Heart right ventricle (tissue), 16 donors: Measurements from ENCODE around the gene TYW3. TPM values are rescaled to one million over a fixed set of nuclear protein-coding genes. Genes with fewer than 3 reads are reported as not detected.

ENCODE experiments used
- ATAC-seq, 8 donors: fragments of 200-7000 bp; cut with Tn5 transposase; one replicate each; pipeline ENCODE4 v1.9.1; 2020; ENCODE audit warnings: mild to moderate bottlenecking in 8 of 8, moderate library complexity in 8 of 8, moderate number of reproducible peaks in 1 of 8
- DNase-seq, 2 donors: peaks; one replicate each; pipeline ENCODE4 v3.0.0-alpha.2; 2020
- H3K27ac ChIP-seq, 10 donors: fragments of 200-600 bp; sonication (generic) in 2 of 10; one replicate each; pipeline versions ENCODE4 v1.5.0 to v1.8.0; 2020 to 2022; ENCODE audit warnings: mild to moderate bottlenecking in 3 of 10
- H3K27me3 ChIP-seq, 7 donors: fragments of 200-600 bp; one replicate each; pipeline ENCODE4 v1.8.0; 2021 to 2022; ENCODE audit warnings: mild to moderate bottlenecking in 2 of 7
- H3K36me3 ChIP-seq, 9 donors: fragments of 200-600 bp; sonication (generic) in 1 of 9; one replicate each; pipeline versions ENCODE4 v1.5.0 to v1.8.0; 2020 to 2022; ENCODE audit warnings: mild to moderate bottlenecking in 2 of 9
- H3K4me1 ChIP-seq, 9 donors: fragments of 200-600 bp; sonication (generic) in 1 of 9; one replicate each; pipeline versions ENCODE4 v1.5.0 to v1.8.0; 2020 to 2022; ENCODE audit warnings: mild to moderate bottlenecking in 4 of 9
- H3K4me3 ChIP-seq, 10 donors: fragments of 200-600 bp; sonication (generic) in 2 of 10; one replicate each; pipeline versions ENCODE4 v1.5.0 to v1.8.0; 2020 to 2022; ENCODE audit warnings: mild to moderate bottlenecking in 7 of 10, moderate library complexity in 2 of 10
- H3K9me3 ChIP-seq, 11 donors: fragments of 200-600 bp in 10 of 11; sonication (generic) in 2 of 11; one replicate each; pipeline versions ENCODE4 v1.5.0 to v1.8.0; 2013 to 2022; ENCODE audit warnings: mild to moderate bottlenecking in 2 of 11, control low read depth in 1 of 11, moderate library complexity in 1 of 11
- WGBS, 2 donors: extraction: QIAGEN DNeasy Blood & Tissue Kit; methylation state at CpG; one replicate each; pipeline ENCODE4 v1.1.7; 2013; ENCODE audit warnings: inconsistent platforms in 1 of 2; 5-methylcytosine and 5-hydroxymethylcytosine counted together
- intact Hi-C, 10 donors: fragments of 100-400 bp; cut with DNase I; formaldehyde crosslinking; loops; one replicate each; pipeline versions ENCODE4 v1.11.1 to v1.14.2; 2022
- polyA plus RNA-seq, 2 donors: library from polyadenylated mRNA; stranded (reverse); fragments of 200-250 nt; gene quantifications; one replicate each; pipeline ENCODE4 v1.2.3, GENCODE V29; 2013
- total RNA-seq, 10 donors: library from RNA; stranded (reverse); fragmentation: NEBNext Ultra II Directional in 3 of 10; extraction: Animal tissue kit (Norgen Biotek cat#: 25700) in 3 of 10; gene quantifications; one replicate each; pipeline versions ENCODE4 v1.2.1 to v1.2.4, GENCODE V29; 2021 to 2023
- TF ChIP-seq, protein P1 (sequence below), 9 donors: fragments of 200-600 bp; sonication (generic) in 2 of 9; IDR thresholded peaks; one replicate each; pipeline versions ENCODE4 v1.5.0 to v1.8.0; 2021 to 2022; ENCODE audit warnings: antibody characterized with exemption in 9 of 9, mild to moderate bottlenecking in 5 of 9, moderate library complexity in 1 of 9
- donor health status: Arrhythmogenic right ventricular cardiomyopathy.
- donor health status: ischemic (EF 13 %, LVEDD 7.1; RV severe dilation, severe dysfunction).
- donor health status: healthy with polysubstance abuse.
- donor health status: DM: no; HTN: yes; CAD: no.
- donor health status: DM: no; HTN: no; CAD: no.
- donor health status: ischemic (EF 25% LVEDD 6.9; RV normal size, moderate dysfunction).
- donor health status: ischemic (EF 25% LVEDD 5.7; RV mildly dilated, moderate dysfunction).
- donor health status: healthy.
- donor health status: DM: yes; HTN: yes; CAD: no.
- donor health status: Ischemic cardiomyopathy.
- donor health status: ischemic (EF 35%, LVEDD 5.7; RV mildly dilated, moderate dysfunction).
- donor health status: nonischemic (EF 11% LVEDD 7.7; RV severe dilation, severe dysfunction).
- donor health status: DM: yes; HTN: yes; CAD: no.
- donor health status: PGD.
- donor health status: ischemic (EF 29% LVEDD 5.4; RV normal size, mild dysfunction).
- donor health status: nonischemic (EF 23%, LVEDD 6.1; RV moderate dilation, normal function).

TYW3 gene
- total and polyA plus RNA-seq, 12 donors: 9.9 to 32.2 (median 20.3) TPM

DNA sequence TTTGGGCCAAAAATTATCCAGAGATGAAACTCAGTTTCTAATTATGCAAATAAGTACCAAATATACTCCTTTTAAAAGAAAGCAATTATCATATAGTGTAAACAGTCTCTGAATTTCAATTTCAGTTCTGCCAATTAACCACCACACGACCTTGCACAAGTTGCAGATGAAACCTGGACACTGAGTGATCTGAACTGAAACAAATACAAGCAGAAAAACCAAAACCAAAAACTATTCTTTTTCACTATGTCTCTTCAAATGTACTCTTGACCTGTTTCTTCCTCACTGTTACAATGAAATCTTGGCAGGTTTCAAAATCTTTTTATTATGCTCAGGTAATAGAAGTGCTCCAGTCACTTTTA lies 79.2 kb downstream of the TYW3 start:
- 52 to 66% methylated on average over 1 of the region's 1 CpG for WGBS, 2 donors
- Histone ChIP-seq H3K4me1 (no peaks in the 10 kb centered on the region), H3K27ac (no peak overlapping the region), H3K36me3 (no peaks in the 10 kb centered on the region), H3K27me3 (no peaks in the 10 kb centered on the region), H3K4me3 (no peak overlapping the region), H3K9me3 (peaks cover 0 to 10% (median 0%) of the 10 kb centered on the region in 11 donors)
- DNase-seq (no peak), ATAC-seq (no peak)
- intact Hi-C loops: no loop called here
- TF ChIP-seq, protein P1, sequence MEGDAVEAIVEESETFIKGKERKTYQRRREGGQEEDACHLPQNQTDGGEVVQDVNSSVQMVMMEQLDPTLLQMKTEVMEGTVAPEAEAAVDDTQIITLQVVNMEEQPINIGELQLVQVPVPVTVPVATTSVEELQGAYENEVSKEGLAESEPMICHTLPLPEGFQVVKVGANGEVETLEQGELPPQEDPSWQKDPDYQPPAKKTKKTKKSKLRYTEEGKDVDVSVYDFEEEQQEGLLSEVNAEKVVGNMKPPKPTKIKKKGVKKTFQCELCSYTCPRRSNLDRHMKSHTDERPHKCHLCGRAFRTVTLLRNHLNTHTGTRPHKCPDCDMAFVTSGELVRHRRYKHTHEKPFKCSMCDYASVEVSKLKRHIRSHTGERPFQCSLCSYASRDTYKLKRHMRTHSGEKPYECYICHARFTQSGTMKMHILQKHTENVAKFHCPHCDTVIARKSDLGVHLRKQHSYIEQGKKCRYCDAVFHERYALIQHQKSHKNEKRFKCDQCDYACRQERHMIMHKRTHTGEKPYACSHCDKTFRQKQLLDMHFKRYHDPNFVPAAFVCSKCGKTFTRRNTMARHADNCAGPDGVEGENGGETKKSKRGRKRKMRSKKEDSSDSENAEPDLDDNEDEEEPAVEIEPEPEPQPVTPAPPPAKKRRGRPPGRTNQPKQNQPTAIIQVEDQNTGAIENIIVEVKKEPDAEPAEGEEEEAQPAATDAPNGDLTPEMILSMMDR (IDR thresholded peaks at IDR 0.05): no peak

Other genes with a start within 250 kb of the TYW3 start
- gene LRRC53, start 220.5 kb upstream of the TYW3 start, total RNA-seq: not detected
- gene LRRC53, start 220.5 kb upstream of the TYW3 start, polyA plus RNA-seq: not detected
- under 1 TPM in 2 of 10 donors, not detected in 8; 0.05 to 0.13 TPM for gene ERICH3, start 59.4 kb upstream of the TYW3 start, total RNA-seq
- under 1 TPM; 0.01 to 0.07 TPM for gene ERICH3, start 59.4 kb upstream of the TYW3 start, polyA plus RNA-seq
- 10 to 100 TPM; 26.6 to 58.4 (median 45.3) TPM for gene CRYZ, start 102 bp upstream of the TYW3 start, total RNA-seq
- 10 to 100 TPM; 16.1 to 18.5 TPM for gene CRYZ, start 102 bp upstream of the TYW3 start, polyA plus RNA-seq